SK-N-SH treated with all-trans-retinoic acid at 6 μM for 48 hours (cell line): ENCODE results near the gene DNAJC30.

Experiments used
- ESRRG ChIP-seq: fragments of 250-450 bp; sonication (Bioruptor Pico); IDR thresholded peaks from 2 replicates; pipeline ENCODE4 v1.6.1; 2021; ENCODE audit warnings: mild to moderate bottlenecking
- PATZ1 ChIP-seq: fragments of 250-450 bp; sonication (Bioruptor Pico); IDR thresholded peaks from 2 replicates; pipeline ENCODE4 v1.8.0; 2020; ENCODE audit warnings: mild to moderate bottlenecking, moderate library complexity, borderline replicate concordance
- SNAI2 ChIP-seq: fragments of 250-450 bp; sonication (Bioruptor Pico); IDR thresholded peaks from 2 replicates; pipeline ENCODE4 v1.5.0; 2020; ENCODE audit warnings: mild to moderate bottlenecking, moderate library complexity
- ZFP30 ChIP-seq: fragments of 450-650 bp; formaldehyde crosslinking; IDR thresholded peaks from 2 replicates; pipeline ENCODE4 v1.5.0; 2022; ENCODE audit warnings: mild to moderate bottlenecking, moderate library complexity
- TF ChIP-seq, protein P1 (sequence below): fragments of 250-450 bp; sonication (Bioruptor Pico); IDR thresholded peaks from 2 replicates; pipeline ENCODE4 v1.5.0; 2020; ENCODE audit warnings: mild to moderate bottlenecking, moderate library complexity

DNA sequence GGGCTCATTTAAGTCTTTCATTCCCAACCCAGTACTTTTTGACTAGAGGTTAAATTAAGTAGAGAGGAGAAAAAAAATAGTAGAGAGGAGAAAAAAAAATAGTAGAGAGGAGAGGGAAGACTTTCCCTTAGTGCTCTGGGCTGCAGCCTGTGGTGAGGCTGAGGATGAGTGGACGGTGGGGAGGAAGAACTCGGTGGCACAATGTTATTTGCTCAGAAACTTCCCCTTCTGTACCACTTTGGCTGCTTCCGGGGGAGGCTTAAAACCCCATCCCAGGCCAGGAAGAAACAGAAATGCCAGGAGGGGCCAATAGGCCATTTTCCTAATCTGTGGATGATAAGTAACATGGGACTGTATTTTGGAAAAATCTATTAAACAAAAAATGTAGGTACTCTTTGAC lies 44.3 kb downstream of the DNAJC30 start:
- TF ChIP-seq, protein P1, sequence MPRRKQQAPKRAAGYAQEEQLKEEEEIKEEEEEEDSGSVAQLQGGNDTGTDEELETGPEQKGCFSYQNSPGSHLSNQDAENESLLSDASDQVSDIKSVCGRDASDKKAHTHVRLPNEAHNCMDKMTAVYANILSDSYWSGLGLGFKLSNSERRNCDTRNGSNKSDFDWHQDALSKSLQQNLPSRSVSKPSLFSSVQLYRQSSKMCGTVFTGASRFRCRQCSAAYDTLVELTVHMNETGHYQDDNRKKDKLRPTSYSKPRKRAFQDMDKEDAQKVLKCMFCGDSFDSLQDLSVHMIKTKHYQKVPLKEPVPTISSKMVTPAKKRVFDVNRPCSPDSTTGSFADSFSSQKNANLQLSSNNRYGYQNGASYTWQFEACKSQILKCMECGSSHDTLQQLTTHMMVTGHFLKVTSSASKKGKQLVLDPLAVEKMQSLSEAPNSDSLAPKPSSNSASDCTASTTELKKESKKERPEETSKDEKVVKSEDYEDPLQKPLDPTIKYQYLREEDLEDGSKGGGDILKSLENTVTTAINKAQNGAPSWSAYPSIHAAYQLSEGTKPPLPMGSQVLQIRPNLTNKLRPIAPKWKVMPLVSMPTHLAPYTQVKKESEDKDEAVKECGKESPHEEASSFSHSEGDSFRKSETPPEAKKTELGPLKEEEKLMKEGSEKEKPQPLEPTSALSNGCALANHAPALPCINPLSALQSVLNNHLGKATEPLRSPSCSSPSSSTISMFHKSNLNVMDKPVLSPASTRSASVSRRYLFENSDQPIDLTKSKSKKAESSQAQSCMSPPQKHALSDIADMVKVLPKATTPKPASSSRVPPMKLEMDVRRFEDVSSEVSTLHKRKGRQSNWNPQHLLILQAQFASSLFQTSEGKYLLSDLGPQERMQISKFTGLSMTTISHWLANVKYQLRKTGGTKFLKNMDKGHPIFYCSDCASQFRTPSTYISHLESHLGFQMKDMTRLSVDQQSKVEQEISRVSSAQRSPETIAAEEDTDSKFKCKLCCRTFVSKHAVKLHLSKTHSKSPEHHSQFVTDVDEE (CRISPR knock-in tag): no peak
- TF ChIP-seq ZFP30: no peak
- TF ChIP-seq SNAI2: no peak
- TF ChIP-seq PATZ1 (CRISPR knock-in tag): no peak
- TF ChIP-seq ESRRG: no peak
